Measurements from ENCODE around the gene ARGFX.
"Not testable (repeated sequence)": the region's sequence is repeated elsewhere in the genome, so short reads cannot be mapped to it uniquely, and the experiment has no call there.

ARGFX gene

DNA sequence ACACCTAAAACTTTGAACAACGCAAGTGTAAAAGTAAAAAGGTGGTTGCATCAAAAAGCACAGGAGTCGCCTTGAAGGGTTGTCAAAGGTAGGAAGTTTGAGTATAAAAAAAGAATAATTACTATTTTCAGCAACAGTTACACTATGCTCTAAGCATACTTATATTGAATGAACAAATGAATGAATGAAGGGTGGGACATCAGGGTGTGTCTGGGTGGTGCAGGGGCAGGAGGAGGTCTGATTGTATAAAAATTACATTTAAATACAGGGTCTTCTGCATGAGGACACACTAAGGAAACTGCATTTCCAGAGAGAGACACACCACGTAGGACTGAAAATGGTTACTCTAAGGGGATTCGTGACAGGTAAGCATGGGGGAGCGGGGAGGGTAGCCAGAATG, at the start of gene ARGFX:
TSS of gene ARGFX (plus strand) at position 301 of the 400 bp plus-strand sequence. CDS start 2,765 bp downstream, outside the sequence.
- no peak for DNase-seq

- DNase-seq = no peak
Observed at GRCh38 chr3:121517953-121518655, 49.6 kb upstream of the ARGFX start.

GRCh38 chr3:121520510-121520909, 47.2 kb upstream of the ARGFX start:
- no peak for DNase-seq

DNA sequence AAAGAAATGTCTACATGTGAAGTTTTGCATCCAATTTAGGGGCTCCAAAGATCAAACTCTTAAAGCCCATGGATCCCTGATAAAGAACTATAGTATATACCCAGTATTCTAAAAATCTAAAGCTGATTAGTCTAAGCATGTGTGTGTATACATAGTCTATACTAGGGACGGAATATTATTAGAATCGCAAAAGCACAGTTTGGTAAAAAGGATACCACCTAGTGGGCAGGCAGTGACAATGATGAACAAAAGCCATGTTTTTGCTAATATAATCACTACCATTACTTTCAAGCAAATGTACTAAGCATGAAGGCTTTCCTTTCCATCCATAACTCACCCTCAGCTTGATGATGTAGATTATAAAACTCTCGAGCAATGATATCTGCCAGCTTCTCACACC, 38.4 kb upstream of the ARGFX start:
- DNase-seq = no peak

DNA sequence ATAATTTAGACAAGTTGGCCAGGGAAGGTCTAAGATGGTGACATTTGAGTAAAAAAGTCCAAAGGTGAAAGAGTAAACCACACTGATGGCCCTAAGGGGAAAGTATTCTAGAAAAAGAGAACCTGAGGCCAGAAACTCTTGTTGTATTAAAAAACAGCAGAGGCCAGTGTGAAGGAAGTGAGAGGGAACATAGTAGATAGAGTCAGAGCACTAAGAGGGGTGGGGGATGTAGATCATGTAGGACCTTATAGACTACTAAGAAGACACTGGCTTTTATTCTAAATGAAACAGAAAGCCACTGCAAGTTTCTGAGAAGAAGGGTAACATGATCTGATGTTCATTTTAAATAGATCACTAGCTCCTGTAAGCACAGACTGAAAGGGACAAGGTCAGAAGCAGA, 36.5 kb upstream of the ARGFX start:
- DNase-seq = no peak

DNA sequence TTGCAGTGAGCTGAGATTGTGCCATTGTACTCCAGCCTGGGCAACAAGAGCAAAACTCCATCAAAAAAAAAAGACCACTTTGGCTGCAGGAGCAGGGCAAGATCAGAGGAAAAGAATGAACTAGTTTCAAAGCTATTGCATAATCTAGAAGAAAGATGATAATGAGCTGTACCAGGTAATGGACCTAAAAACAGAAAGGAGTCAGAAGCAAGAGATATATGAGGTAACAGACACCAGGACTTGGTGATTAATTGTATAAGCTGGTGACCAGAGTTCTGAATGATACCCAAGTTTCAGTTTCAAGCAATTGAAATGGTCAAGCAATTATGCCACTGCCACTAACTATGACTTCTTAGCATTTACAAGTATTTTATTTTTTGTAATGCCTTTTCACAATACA, 24.8 kb upstream of the ARGFX start:
- DNase-seq = no peak

- DNase-seq = no peak
Observed at GRCh38 chr3:121545049-121545573, 22.6 kb upstream of the ARGFX start.

GRCh38 chr3:121545574-121546455, 21.9 kb upstream of the ARGFX start, which contains the start of gene POLQ:
TSS of gene POLQ (minus strand) at chr3:121545988. CDS start at chr3:121545877, 111 bp downstream.
- peak; percentile 90 for DNase-seq

DNA sequence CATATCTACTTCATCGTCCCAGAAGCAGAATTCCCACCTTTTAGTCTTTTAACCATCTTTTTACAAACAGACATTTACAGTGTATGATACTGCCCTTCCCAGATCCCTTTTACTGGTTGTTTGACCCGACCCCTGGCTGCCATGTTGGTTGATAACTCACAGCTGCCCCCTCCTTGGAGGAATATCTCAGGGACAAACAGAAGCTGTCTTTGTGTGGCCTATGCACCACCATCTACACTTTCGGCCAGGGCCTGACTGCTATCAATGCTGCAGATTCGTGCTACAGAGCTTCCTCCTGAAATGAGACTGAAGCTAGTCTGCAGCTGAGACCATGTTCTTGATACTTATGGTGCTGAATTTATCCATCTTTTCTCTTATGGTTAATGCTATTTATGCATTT, 15.4 kb upstream of the ARGFX start:
- no peak for DNase-seq

GRCh38 chr3:121552797-121553196, 15.0 kb upstream of the ARGFX start:
- no peak for DNase-seq

GRCh38 chr3:121557426-121557934, 10.3 kb upstream of the ARGFX start:
- no peak for DNase-seq

- DNase-seq = no peak
Observed at GRCh38 chr3:121562148-121562547, 5.6 kb upstream of the ARGFX start.

- no peak for DNase-seq
Observed at GRCh38 chr3:121566773-121567172, 976 bp upstream of the ARGFX start.

GRCh38 chr3:121574449-121574848, 6.7 kb downstream of the ARGFX start:
- DNase-seq = no peak

GRCh38 chr3:121581691-121582090, 13.9 kb downstream of the ARGFX start:
- DNase-seq = no peak

- no peak for DNase-seq
Observed at GRCh38 chr3:121584418-121584817, 16.7 kb downstream of the ARGFX start.

DNA sequence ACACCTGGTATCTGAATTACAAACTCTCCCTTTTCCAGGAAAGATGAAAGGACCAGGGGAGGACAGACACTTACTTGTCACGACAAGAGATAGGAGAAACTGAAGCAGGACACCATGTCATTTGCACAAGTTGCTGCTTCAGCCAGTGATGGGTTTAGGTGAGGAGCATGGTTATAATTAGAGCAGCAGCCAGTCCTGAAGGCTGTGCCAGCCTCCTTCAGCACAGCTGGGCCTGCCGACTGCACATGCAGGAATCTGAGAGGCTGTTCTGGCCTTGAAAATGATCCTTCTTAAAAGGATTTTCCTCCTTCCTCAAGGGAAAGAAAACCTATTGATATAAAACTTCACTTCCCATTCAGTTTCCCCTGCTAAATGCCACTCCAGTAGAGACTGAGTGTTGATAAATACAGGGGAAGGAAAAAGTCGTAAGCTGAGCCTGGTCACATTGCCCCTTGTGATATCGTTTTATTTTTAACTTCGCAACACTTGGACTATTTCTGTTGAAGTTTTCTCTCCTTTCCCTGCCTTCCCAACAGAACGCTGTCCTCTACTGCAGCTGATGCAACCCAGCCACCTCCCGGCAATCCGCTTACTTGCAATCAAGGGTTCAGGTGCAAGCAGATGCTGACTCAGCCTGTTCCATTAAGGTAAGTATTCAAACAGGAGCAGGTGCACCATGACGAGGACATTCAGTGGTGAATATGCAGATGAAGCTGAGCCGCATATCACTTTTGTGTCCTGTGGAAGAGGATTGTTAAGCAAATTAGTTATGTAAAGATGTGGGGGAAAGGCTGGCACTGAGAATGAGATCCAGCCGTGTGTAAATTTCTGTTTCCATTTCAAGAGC, 25.3 kb downstream of the ARGFX start, which contains the start of gene FBXO40:
TSS of gene FBXO40 (plus strand) at position 524 of the 847 bp plus-strand sequence. CDS start 27,197 bp downstream, outside the sequence.
- no peak for DNase-seq

- not testable (repeated sequence) for DNase-seq
Observed at GRCh38 chr3:121593806-121594205, 26.1 kb downstream of the ARGFX start.

GRCh38 chr3:121594850-121595249, 27.1 kb downstream of the ARGFX start:
- DNase-seq = no peak

GRCh38 chr3:121595765-121596406, 28.1 kb downstream of the ARGFX start:
- DNase-seq = no peak

GRCh38 chr3:121598564-121598963, 30.8 kb downstream of the ARGFX start:
- DNase-seq = no peak

DNA sequence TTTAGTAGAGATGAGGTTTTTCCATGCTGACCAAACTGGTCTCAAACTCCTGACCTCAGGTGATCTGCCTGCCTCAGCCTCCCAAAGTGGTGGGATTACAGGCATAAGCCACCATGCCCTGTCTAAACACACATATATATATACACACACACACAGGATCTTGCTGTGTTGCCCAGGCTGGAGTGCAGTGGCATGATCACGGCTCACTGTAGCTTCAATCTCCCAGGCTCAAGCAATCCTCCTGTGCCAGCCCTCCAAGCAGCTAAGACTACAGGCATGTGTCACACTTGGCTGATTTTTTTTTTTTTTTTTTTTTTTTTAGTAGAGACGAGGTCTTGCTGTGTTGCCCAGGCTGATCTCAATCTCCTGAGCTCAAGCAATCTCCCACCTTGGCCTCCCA, 32.2 kb downstream of the ARGFX start:
- not testable (repeated sequence) for DNase-seq

Measured in SIG-M5 (cell line).